Medulla oblongata (tissue), 1 donor: Measurements from ENCODE around the gene TTC9.

Source experiments
- DNase-seq: peaks from one replicate; pipeline ENCODE4 v3.0.0-alpha.2; 2015; ENCODE audit errors: extremely low spot score

Gene TTC9

DNA sequence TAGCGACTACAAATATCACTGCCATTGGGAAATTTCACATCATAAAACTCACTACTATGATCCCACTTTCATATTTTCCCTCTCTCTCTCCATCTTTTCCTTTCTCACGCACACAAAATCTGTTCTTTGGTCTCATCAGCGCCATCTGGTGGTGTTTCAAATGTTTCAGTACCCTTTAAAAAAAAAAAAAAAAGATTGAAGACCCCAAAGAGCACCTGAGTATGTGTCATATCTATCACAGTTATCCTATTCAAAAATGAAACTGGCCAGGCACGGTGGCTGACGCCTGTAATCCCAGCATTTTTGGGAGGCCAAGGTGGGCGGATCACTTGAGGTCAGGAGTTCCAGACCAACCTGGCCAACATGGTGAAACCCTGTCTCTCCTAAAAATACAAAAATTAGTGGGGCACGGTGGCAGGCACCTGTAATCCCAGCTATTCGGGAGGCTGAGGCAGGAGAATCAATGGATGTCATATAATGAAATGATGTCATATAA lies 72.4 kb downstream of the TTC9 start:
- DNase-seq: peak; percentile 65

DNA sequence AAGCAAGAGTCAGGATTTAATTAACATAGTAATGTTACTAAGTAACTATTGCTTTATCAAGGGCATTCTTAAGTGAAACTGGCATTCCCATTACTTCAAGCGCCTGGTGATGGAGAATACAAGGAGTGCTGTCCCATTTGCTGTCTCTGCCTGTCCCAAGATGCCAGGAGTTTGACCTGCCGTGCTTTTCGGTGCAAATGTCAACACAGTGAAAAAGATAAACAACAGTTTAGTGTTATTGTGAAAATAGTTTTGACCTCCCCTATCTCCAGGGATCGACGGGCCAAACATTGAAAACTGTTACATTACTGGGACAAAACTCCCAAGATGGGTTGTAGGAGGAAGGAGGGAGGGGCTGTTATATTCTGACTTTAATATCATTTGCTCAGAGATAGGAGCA lies 74.8 kb downstream of the TTC9 start:
- no peak for DNase-seq

DNA sequence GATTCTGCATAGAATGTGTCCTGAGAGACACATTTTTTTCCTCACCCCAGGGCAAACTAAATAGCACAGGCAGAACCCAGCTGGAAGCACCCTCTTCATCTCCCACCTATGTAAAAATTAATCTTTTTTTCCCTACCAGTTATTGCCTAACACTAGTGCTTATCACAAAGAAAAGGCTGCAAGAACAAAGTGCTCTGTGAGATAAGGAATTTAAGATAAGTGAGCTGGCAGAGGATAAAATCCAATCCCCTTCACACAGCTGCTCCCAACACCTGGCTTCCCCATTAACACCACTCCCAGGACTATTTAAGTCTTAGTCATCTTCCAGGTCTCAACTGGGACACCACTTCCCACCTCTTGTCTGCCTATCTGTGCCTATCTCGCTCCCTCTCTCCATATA lies 75.2 kb downstream of the TTC9 start:
- no peak for DNase-seq

DNA sequence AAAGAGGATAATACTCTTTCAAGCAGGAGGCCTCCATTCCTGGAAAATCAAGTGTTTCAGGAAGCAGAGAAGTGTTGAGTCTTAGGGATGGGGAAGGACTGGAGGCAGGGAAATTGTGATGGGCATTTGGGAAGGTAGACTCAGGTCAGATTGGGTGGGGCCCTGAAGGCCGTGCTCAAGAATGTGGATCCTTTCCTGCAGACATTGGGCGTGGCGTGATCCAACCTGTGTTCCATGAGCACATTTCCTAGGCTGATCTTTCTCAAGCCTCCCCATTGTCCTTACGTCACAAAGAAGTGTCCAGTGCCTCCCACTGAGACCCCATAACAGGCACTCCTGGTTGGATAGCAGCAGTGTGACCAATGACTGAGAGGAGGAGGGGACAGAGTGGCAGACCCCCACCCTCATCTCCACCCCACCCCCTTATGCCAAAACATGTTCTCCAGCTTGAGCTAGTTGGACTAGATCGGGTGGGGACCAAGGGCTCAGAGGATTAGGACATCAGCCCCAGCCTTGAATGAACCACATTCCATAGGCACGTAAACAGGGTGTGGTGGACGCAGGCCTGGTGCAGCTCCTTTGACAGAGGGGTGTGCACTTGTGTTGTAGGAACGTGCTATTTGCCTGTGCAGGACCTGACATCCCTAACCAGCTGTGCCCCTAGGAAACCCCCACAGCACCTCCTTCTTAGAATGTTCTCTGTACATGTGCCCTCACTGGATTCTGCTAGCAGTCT lies 76.8 kb downstream of the TTC9 start:
- DNase-seq: no peak

DNA sequence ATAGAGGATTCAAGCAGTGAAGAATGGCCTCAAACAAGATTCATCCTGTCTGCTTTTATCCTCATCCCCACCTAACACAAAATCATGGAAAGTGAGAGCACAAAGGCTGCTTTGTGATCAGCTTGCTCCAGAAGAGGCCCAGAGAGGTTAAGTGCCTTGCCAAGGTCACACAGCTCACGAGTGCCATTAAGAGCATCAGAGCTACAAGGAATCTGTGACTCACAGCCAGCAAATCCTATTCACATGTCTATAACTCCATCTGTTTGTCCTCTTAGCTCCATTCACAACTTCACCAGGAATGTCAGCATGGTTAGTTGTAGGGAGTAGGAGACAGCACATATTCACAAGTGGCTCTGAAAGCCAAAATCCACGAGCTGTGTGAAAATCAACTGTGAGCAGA lies 79.8 kb downstream of the TTC9 start:
- DNase-seq: no peak

DNA sequence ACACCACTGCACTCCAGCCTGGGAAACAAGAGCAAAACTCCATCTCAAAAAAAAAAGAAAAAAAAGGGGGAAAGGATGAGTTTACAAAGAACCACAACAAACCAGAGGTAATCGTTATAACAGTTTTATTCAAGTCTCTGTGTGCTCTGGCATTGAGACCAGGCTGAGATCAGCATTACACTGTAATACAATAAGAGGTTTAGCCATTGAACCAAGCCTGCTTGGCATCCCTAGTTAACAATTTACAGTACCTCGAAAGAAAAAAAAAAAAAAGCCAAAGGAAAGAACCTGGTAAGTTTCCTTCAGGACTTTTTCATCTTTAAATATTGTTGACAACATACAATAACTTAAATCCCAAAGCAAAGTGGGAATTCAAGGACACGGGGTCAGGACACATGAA lies 80.7 kb downstream of the TTC9 start:
- DNase-seq: no peak

DNA sequence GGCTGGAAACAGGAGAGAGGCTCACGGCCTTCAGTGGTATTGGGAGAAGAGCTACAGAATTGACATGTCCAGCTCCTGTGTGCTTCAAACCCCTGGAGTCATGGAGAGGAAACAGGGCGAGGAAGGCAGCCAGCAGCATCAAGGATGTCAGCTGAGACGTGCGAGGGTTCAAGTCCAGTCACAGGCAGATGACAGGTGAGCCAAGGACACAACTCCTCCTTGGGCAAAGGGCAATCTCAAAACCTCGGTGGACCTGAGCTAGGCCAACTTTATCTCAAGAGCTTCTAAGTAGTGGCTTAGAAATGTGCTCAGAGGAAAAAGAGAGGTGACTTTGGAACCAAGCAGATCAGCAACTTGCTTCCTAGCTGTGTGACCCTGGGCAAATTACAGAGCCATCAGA lies 81.6 kb downstream of the TTC9 start:
- no peak for DNase-seq

DNA sequence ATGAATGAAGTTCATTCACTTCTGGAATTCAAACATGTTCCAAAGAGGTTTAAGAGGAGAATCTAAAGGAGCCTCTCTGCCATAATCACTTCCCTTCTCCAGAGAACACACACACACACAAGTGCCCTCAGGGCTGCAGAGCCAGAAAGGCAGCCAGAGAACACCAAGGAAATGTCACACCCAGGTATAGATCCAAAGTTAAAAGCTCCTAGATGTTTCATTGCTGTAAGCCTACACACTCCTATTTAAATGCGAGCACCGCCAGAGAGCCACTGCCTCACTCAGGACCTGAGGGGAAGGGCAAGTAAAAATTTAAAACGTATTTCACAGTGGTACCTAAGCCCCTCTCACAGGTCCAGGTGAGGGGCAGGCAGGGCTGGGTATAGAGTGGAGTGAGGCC lies 82.4 kb downstream of the TTC9 start:
- DNase-seq: no peak

DNA sequence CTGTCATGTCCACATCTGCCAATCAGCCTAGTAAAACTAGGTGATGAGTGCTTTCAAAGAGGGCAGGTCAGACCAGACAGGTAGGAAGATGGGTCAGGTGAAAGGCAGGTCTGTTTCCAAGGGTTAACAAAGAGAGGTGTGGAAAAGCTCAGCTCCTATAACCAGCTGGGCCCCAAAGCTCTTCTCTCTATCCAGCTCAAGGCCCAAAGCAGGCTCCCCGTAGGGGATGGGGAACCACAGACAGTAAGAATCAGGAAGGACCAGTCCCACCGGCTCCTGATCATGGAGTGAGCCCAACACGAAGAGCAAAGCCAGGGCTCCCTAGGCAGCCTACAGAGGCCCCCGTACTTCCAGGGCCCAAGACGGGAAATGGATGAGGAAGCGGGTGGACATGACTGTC lies 83.2 kb downstream of the TTC9 start:
- DNase-seq: no peak
